K562 treated with DMSO at 1 percent for 24 hours (cell line): Measurements from ENCODE around the gene ZBTB44. TPM values are rescaled to one million over a fixed set of nuclear protein-coding genes. Genes with fewer than 3 reads are reported as not detected.

ENCODE experiments used
- total RNA-seq: library from RNA; unstranded; fragments of 300-600 nt; gene quantifications from 2 replicates; pipeline ENCODE4 v1.2.3, GENCODE V29; 2022; ENCODE audit warnings: low read depth; ENCODE audit not compliant: insufficient read depth

The ZBTB44 gene, protein sequence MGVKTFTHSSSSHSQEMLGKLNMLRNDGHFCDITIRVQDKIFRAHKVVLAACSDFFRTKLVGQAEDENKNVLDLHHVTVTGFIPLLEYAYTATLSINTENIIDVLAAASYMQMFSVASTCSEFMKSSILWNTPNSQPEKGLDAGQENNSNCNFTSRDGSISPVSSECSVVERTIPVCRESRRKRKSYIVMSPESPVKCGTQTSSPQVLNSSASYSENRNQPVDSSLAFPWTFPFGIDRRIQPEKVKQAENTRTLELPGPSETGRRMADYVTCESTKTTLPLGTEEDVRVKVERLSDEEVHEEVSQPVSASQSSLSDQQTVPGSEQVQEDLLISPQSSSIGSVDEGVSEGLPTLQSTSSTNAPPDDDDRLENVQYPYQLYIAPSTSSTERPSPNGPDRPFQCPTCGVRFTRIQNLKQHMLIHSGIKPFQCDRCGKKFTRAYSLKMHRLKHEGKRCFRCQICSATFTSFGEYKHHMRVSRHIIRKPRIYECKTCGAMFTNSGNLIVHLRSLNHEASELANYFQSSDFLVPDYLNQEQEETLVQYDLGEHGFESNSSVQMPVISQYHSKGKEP
- total RNA-seq: 9.0 and 15.8 TPM in 2 replicates

DNA sequence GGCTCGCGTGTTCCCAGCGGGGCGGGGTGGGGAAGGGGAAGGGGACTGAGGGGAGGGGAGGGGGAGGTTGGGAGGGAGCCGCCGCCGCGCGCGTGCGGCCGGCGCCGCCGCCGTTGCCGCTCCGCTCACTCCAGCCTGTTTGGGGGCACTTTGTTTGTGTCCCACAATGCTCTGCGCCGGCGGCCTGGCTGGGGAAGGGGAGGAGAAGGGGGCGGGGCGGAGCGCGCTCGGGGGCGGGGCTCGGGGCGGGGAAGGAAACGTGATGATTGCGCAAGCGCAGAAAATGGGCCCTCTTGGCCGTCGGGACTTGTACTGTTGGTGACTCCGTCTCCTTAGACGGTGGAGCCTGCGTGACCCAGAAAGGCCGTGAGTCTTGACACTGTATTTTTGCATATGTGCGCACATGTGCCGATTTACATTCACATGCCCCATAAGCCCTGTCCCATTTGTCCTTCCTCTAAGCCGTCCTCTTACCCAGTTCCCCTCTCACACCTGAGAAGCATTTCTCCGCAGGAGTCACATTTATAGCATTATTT lies at the start of gene ZBTB44:
Gene ZBTB44, minus strand, starts transcription at position 168 of the 536 bp plus-strand sequence. CDS start 53,044 bp downstream, outside the sequence.

Other genes starting within 250 kb of the ZBTB44 start
- gene APLP2, start 245.0 kb downstream of the ZBTB44 start, total RNA-seq: 204 and 217 TPM in 2 replicates
- gene ST14, start 155.1 kb downstream of the ZBTB44 start, total RNA-seq: 0.38 TPM in 1 of 2 replicates, not detected in the other
- not detected in 2 replicates for gene ADAMTS8, start 113.7 kb upstream of the ZBTB44 start, total RNA-seq
- not detected in 2 replicates for gene ADAMTS15, start 133.7 kb upstream of the ZBTB44 start, total RNA-seq